Activated T-cell treated with anti-CD3 and anti-CD28 coated beads, Interleukin-2, amount 50 U/mL, for 48 hours (primary cell): ENCODE data around the gene VKORC1L1.
"Not testable (repeated sequence)": the region's sequence is repeated elsewhere in the genome, so short reads cannot be mapped to it uniquely, and the experiment has no call there.

Experiments
- DNase-seq, 2 experiments: peaks; one replicate each; pipeline ENCODE4 v3.0.0-alpha.2; 2020

VKORC1L1 gene

GRCh38 chr7:65888434-65889156 is 15.7 kb downstream of the VKORC1L1 start:
- DNase-seq: not testable (repeated sequence)

GRCh38 chr7:65889722-65890121 is 16.8 kb downstream of the VKORC1L1 start:
- DNase-seq: not testable (repeated sequence)

- no peak for DNase-seq
These were observed 19.3 kb downstream of the VKORC1L1 start for GRCh38 chr7:65892161-65892560.

- DNase-seq: no peak
These were observed 20.0 kb downstream of the VKORC1L1 start for GRCh38 chr7:65892835-65893234.

GRCh38 chr7:65896279-65896870 is 23.5 kb downstream of the VKORC1L1 start:
- DNase-seq: no peak

GRCh38 chr7:65897289-65897688 is 24.4 kb downstream of the VKORC1L1 start:
- not testable (repeated sequence) for DNase-seq

- DNase-seq: not testable (repeated sequence)
These were observed 26.0 kb downstream of the VKORC1L1 start for GRCh38 chr7:65898677-65899447.

GRCh38 chr7:65902306-65902705 is 29.4 kb downstream of the VKORC1L1 start:
- no peak for DNase-seq

- DNase-seq: no peak
These were observed 34.8 kb downstream of the VKORC1L1 start for GRCh38 chr7:65907501-65908198.

GRCh38 chr7:65910237-65910636 is 37.4 kb downstream of the VKORC1L1 start:
- DNase-seq: no peak

GRCh38 chr7:65912237-65912636 is 39.4 kb downstream of the VKORC1L1 start:
- DNase-seq: no peak

GRCh38 chr7:65915921-65916657 is 43.2 kb downstream of the VKORC1L1 start:
- no peak for DNase-seq

GRCh38 chr7:65923316-65923715 is 50.4 kb downstream of the VKORC1L1 start:
- DNase-seq: no peak

- no peak for DNase-seq
These were observed 51.3 kb downstream of the VKORC1L1 start for GRCh38 chr7:65924193-65924592.

GRCh38 chr7:65925040-65925439 is 52.2 kb downstream of the VKORC1L1 start:
- DNase-seq: no peak

GRCh38 chr7:65926588-65926987 is 53.7 kb downstream of the VKORC1L1 start:
- no peak for DNase-seq

- no peak for DNase-seq
These were observed 54.9 kb downstream of the VKORC1L1 start for GRCh38 chr7:65927489-65928448.

- DNase-seq: no peak
These were observed 58.8 kb downstream of the VKORC1L1 start for GRCh38 chr7:65931685-65932084.

- no peak for DNase-seq
These were observed 64.4 kb downstream of the VKORC1L1 start for GRCh38 chr7:65937296-65937695.

- DNase-seq: no peak
These were observed 65.5 kb downstream of the VKORC1L1 start for GRCh38 chr7:65938336-65938895.

- not testable (repeated sequence) for DNase-seq
These were observed 72.9 kb downstream of the VKORC1L1 start for GRCh38 chr7:65945787-65946186.
